CD4-positive, alpha-beta T cell treated with Interleukin-21 for 1 hour (primary cell): ENCODE measurements around the gene MOV10.
A peak's percentile ranks its signal among the peaks of the same experiment; 100 is the strongest.

Experiments
- DNase-seq: peaks from one replicate; pipeline ENCODE4 v3.0.0-alpha.2; 2020

Gene MOV10

DNA sequence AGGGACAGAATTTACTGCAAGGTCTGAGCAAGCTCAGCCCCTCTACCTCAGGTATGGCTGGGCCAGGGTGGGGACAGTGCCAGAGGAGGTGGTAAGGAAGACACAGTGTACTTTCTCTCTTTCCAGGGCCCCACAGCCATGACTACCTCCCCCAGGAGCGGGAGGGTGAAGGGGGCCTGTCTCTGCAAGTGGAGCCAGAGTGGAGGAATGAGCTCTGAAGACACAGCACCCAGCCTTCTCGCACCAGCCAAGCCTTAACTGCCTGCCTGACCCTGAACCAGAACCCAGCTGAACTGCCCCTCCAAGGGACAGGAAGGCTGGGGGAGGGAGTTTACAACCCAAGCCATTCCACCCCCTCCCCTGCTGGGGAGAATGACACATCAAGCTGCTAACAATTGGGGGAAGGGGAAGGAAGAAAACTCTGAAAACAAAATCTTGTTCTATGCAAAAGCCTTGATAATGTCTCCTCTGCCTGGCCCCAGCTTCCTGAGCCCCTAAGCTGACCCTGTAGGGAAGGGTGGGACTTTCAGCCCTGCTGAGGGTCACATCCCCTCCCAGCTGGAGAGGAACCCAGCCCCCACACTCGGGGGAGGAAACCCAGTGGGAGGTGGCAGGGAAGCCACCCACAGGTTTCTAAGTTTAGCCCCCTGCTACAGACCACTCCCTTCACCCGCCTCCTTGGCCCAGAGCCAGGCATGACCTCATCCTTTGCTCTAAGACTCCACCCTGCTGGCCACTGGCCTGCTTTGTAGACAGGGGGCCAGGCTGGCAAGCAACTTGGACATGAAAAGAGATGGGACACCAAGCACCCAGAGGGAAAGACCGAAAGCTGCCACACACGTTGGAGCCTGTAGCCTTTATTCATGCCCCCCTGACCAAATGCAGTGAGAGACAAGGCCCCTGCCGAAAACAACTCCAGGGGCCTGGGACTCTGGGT, 26.1 kb downstream of the MOV10 start:
- peak; percentile 73 for DNase-seq

DNA sequence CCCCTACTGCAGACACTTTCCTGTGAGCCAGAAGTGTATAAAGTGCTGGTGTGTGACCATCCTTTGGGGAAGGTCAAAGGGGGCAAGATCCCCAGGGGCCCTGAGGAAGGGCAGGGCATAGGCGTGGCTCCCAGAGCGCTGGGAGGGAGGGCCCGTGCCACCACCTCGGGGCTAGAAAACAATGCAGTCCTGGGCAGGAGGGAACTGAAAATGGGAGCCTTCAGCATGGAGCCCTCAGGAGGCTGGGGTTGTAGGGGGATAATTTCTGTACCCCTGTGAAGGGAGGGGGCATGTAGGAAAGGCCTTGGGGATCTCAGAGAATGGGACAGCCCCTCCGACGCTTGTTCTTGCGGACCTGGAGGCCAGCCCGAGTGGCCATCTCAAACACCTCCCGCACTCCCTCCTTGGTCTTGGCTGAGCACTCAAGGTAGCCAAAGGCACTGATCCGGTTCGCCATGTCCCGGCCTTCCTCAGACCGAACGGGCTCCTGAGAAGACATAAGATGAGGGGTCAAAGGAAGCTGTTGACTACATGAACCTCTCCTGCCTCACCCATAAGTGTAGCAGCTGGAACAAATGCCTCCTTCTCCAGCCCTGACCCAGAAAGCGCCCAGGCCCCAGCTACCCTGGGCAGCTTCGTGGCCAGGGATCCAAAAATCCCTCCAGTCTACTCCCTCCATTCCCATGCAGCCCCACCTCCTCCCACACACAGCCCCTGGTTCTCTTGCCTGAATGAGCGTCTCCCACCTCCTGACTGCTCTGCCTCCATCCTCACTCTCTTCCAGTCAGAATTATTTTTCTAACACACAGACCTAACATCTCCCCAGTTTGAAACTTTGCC, 27.0 kb downstream of the MOV10 start:
- DNase-seq, result no peak

DNA sequence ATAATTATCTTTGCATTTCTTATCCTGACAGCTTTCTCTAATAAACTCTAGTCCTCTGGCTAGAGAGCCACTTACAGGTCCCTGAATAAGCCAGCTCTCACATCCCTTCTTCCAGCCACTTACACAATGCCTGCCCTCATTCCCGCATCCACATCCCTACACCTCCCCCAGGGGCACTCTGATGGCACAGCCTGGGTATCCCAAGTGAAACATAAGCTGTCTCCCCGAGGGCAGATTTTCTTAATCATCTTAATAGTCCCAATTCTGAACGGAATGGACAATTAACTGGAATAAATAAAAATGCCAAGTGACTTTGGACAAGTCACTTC, 27.6 kb downstream of the MOV10 start:
- DNase-seq, result no peak

DNA sequence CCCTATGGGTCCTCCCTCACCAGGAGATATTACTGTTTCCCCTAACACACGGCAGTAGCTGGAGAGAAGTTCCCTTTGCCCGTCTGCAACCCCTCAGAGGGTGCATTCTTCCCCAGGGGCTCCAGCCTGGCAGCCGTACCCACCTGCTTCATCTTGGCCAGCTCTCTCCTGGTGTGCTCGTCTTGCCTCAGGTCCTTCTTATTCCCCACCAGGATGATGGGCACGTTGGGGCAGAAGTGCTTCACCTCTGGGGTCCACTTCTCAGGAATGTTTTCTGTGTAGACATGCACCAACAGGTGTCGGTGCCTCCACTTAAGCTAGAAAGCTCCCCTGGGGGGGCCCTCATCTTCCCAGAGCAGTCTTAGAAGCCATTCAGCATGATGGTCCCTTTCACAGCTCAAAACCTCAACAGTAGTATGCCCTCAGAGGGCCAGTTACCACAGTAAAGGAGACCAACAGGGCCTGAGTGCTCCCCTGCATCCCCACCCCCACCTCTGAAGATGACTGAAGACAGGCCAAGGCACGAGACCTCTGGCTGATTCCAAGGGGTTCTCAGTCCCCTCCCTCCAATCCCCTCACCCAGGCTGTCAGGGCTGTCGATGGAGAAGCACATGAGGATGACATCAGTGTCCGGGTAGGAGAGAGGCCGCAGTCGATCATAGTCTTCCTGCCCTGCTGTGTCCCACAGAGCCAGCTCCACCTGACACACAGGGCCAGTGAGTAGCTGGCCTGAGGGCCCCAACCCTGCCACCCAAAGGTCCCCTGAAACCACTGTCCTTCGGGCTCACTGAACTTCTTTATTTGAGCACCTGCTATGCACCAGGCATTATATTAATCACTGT, 28.2 kb downstream of the MOV10 start:
- no peak for DNase-seq

DNA sequence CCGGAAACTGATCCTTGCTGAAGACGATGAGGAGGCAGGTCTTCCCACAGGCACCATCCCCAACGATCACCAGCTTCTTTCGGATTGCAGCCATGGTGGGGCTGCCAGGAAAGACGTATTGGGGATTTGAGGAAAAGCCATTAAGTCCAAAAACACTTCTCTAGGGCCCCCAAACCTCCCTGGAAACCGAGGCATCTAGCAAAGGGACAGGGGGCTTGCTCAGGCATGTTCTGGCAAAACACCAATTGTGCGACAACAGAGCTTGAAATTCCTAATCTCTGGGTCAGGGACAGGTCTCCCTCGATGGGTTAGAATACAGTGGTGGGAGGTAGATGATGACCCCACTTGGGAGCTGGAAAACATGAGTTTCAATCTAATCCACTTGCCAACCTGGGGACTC, 29.2 kb downstream of the MOV10 start:
- no peak for DNase-seq

DNA sequence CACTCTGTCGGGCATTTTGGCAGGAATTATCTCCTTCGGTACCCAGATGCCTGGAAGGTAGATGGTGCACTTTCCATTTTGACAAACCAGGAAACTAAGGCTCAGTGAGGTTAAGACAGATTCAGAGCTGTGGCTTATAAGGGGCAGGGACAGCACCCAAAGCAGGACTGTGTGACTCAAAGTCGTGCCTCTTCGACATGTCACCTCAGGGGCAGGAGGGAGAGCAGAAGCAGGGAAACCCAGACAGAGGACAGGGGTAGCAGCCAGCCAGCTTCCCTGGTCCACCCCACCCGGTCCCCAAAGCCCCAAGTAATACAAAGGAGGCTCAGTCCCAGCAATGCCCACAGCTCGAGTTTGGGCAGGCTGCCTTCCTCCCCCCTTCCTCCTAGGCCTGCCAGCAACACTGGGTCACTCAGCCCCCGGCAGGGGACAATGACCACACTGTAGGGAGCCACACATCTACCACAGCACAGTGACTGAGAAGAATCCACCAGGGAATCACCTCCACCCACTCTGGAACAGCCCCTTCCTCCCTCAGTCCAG, 30.0 kb downstream of the MOV10 start:
- no peak for DNase-seq

DNA sequence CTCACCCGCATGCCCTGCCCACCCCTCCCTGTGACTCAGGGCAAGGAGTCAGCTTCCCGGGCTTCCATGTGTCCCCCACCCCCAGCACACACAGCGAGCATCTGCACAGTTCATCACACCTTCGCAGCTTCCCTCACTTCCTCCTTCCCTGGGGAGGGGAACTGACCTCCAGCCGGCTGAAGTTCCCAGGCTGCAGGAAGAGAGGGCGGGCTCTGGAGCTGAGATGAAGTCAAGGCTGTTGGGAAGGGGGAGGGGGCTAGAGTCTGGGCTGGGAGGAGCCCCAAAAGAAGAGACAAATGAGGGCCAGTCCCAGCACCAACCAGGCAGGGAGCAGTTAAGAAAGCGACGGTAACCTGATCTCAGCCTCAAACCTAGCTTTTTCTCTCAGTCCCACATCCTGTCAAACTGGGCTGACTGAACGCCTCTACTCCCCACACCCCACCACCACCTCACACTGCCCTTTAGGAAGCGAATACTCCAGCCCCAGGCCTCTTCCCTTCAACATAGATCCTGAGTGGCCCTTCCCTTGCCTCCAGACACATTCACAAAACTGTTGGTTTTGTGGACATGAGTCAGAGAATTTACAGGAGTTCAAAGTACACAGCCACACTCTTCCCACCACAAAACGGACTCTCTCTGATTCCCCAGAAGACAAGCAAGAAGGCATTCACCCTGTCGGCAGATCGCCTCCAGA, 30.6 kb downstream of the MOV10 start:
- DNase-seq, result peak; percentile 66

DNA sequence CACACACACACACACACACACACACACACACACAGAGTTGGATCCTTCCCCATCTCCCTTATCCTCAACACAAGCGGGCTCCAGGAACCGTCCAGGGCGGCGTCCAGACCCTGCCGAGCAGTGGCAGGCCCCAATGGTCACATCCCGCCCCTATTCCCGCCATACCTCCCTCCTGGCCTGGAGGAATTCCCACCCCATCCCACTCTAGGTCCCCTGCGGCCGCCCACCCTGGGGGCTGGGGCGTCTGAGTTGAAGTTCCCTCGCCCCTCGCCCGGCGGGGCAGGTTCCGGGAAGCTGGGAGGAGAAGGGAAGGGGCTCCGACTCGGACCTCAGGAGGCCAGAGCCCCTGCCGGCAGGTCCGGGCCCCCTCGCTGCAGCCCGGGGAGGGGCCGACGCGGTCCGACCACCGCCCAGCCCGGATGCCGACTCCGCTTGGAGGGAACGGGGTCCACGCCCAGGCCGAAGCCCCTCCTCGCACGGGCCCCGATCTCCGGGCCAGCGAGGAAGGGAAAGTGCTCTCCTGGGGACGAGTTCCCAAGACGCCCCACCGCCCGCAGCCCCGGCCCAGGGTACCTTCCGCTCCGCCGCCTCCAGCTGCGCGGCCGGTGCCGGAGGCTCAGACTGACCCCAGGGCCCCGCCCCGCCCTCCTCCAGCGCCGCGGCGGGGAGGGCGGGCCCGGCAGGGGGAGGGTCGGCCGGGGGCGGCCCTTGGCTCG, 32.2 kb downstream of the MOV10 start, which contains the start of gene RHOC:
Gene RHOC (minus strand): TSS at position 623 of the 716 bp plus-strand sequence. CDS start 3,328 bp downstream, outside the sequence.
- peak; percentile 45 for DNase-seq

DNA sequence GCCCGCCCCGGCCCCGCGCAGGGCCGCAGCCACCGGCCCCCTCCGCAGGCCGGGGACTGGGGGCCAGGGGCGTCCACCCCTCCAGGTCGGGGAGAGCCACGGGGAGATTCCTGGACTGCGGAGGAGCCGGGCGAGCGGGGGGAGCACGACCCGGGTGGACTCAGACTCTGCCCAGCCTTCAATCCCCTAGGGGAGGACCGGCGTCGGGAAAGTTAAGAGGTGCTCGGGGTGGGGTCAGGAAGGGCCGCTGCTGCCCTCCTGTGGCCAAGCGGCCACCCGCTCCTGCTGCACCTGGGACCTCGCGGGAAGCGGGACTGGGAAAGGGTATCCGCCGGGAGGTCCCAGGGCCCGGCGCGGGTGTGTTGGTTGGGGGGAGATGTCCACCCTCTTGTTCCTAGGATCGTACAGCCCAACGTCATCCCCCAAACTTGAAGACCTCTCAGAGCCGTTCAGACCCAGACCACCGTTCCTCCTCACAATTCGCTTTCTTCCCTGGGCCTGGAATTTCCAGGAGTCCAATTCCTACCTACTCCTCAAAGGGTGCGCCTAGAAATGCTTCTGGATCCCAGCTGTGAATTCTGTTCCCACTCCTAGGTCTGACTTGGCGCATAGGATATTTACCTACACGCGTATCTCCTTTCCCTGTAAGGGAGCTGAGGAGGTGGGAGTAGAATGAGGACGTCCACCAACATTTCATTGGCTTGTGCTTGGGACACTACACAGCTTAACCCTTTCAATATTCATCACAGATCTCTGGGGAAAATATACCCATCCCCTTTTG, 33.0 kb downstream of the MOV10 start:
- peak; percentile 63 for DNase-seq

DNA sequence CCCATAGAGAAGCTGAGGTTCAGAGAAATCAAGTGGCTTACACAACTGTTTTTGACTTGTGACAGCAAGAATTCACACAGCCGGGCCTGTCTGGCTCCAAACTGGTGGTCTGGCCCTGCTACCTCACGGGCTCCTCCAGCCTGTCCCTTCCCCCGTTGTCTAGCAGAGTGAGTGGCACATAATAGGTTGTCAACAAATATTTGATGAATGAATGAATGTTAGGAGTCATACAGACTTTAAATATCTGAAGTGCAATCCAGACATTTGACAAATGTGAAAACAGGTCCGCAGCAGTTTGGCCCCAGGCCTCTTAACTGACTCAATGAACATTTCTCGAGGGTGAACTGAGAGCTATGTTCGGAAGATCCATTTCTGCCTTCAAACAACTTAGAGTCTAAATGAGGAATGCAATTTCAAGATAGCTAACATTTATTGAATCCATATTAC, 33.6 kb downstream of the MOV10 start:
- no peak for DNase-seq

DNA sequence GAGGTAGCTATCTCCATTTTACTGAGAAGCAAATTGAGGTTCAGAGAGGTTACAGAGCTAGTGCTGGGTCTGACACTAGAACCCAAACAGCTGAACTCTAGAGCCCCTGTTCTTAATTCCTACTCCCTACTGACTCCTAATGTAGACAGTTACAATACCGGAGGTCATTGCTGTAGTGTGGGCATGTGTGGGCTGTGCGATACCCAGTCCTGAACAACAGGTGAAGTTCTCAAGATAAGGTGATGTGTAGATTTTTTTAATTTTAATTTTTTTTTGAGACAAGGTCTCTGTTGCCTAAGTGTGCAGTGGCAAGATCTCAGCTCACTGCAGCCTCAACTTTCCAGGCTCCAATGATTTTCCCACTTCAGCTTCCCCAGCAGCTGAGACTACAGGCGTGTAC, 34.0 kb downstream of the MOV10 start:
- DNase-seq, result no peak

DNA sequence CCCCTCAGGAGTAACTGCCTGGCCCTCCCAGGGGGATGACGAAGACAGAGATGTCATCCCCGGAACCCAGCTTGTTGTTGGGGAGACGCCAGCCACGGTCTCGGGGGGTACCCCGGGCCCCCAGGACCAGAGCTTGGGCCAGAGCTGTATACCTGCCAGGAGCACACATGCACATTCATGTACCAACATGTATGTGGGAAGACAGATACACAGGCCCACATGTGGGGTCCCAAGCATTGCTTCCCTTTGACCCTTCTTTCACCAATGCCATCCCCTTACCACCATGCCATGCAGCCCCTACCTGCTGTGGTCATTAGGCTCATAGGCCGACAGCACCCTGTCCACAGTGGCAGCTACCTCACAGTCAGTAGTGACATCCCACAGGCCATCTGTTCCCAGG, 35.7 kb downstream of the MOV10 start:
- DNase-seq, result no peak

DNA sequence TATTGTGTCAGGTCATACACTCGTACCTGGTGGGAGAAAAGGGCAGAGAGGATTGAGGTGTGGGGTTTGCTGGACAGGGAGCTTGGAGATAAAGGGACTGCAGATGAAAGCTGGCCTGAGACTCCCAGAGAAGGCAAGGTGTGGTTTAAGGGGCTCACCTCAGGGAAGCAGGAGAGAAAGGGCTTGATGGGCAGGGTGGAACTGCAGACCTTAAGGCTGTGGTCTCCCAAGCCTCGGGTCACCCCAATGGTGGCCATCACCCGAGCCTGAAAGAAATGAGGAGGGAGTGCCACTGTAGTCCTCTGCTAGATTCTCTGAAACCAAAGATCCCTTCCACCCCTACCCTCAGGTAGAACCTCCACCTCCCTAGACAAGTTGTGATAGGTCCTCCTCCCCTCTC, 36.1 kb downstream of the MOV10 start:
- no peak for DNase-seq

DNA sequence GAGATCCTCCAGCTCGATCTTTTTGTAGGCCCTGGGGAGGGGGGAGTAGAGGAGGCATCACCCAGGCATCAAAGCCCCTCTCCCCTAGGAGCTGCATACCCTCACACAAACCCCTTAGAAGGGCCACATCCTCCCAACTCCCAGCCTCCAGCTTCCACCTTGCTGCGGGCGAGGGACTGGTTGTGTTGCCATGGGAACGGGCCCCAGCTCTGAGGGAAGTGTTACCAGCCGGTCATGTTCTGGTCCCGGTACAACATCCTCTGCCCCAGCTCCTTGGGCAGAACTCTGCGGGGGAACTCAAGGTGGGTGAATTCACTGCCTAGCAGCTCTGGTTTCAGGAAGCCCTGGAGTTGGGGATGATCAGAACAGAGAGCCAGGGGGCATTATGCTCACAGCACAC, 36.6 kb downstream of the MOV10 start:
- no peak for DNase-seq

DNA sequence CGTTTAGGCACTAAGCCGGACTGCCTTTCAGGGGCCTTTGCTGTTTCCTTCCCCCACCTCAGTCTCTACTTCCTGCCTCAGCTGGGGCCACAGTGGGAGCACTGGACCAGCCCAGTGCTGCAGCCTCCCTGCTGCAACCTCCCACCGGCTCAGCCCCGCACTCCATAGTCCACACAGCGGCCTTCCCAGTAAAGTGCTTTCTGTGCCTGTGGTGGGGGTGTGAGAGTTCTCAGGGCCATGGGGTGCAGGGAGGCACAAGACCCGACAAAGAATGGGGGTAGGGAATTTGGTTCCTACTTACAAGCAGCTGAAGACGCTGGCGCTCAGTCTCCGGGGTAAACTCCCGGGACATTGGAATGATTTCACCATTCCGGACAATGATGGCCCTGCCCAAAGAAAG, 37.2 kb downstream of the MOV10 start:
- no peak for DNase-seq

DNA sequence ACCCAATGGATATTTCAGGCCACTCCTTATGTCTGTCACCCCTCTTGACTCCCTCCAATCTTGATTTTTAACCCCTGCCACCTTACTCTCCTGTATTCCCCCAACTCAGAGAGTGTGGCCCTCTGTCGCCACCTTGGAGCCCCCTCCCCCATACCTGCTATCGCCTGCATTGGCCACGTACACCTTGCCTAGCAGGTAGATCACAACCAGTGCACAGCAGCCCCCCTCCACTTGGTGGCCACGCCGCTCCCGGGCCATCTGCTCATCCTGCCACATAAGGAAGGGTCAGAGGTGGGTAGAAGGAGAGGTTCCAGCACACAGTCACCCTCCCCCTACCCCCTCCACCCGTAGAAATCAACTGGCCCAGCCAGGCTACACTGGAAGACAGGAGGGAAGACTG, 37.7 kb downstream of the MOV10 start:
- DNase-seq, result no peak

DNA sequence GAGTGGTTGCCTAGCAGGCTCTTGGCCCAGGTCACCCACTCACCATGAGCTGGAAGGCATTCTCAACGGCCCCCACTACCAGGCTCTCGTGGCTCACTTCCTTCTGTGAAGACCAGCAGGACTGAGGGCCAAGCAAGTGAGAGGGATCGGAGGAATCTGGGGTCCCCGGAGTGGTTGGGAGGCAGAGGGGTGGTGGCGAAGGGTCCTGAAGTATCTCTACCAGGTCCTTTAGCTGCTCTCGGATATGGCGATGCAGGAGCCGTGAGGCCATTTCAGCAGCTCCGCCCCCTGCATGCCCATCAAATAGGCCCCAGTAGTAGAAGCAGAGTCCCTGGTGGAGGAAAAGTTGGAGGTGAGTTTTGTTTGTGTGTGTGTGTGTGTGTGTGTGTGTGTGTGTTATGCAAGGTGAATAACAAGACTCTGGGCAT, 38.3 kb downstream of the MOV10 start:
- DNase-seq, result no peak

DNA sequence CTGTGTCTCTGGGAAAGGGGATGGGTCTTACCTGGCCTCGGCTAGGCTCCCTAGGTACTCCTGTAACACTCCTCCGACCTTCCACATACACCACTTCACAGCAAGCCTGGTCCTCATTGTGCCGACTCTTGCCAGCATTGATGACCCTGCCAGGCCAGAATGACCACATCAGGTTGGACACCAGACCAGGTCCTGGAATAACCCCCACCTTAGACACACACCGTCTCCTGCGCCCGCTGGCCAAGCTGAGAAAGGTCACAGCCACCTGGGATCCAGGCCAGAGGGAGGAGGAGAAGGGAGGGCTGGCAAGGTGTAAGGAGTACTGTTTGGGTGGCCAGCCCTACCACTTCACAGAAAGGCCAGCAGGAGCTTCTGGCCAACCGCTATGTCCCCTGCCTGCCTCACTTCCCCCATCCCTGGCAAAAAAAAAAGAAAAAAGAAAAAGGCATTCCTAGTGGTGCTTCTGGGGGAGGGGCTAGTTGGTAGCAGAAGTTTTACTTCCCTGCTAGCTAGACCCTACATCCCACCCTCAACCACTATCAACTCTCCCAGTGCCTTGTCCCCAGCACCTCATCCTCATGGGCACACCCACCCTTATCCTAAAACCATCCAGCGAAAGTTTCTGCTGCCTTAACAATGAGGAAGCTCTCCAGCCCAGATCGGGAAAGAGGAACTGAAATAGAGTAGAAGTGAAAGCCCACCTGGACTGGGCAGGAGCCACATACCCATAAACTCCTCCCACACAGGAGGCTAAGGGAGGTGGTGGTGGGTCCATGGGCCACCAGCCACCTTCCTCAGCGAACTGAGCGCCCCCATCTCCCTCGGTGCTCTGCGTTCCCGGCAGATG, 39.2 kb downstream of the MOV10 start:
- DNase-seq, result no peak
